A673 (cell line): Measurements from ENCODE around the gene BCO1.

ENCODE experiments used
- CTCF ChIP-seq: fragments of 300-800, 200-600 bp; sonication (generic); conservative IDR thresholded peaks from 2 replicates; pipeline ENCODE4 v1.5.1; 2017; ENCODE audit warnings: low read depth, mild to moderate bottlenecking, antibody characterized with exemption, low read length, moderate library complexity, mixed read lengths
- EZH2 ChIP-seq: fragments of 200-600 bp; sonication (generic); IDR thresholded peaks from 2 replicates; pipeline ENCODE4 v1.6.1; 2017; ENCODE audit warnings: borderline replicate concordance, low read depth, mild to moderate bottlenecking, mixed read lengths, antibody characterized with exemption, low read length; ENCODE audit not compliant: poor library complexity, severe bottlenecking

- no peak for TF ChIP-seq CTCF
- no peak for TF ChIP-seq EZH2
Measured at GRCh38 chr16:81227785-81228184, 10.7 kb upstream of the BCO1 start.
